Glomerular visceral epithelial cell (primary cell): ENCODE data around the gene HOMER2.
"Not testable (repeated sequence)": the region's sequence is repeated elsewhere in the genome, so short reads cannot be mapped to it uniquely, and the experiment has no call there.

Experiments used
- DNase-seq: peaks from one replicate; pipeline ENCODE4 v3.0.0-alpha.2; 2016; ENCODE audit errors: extremely low spot score

Gene HOMER2

DNA sequence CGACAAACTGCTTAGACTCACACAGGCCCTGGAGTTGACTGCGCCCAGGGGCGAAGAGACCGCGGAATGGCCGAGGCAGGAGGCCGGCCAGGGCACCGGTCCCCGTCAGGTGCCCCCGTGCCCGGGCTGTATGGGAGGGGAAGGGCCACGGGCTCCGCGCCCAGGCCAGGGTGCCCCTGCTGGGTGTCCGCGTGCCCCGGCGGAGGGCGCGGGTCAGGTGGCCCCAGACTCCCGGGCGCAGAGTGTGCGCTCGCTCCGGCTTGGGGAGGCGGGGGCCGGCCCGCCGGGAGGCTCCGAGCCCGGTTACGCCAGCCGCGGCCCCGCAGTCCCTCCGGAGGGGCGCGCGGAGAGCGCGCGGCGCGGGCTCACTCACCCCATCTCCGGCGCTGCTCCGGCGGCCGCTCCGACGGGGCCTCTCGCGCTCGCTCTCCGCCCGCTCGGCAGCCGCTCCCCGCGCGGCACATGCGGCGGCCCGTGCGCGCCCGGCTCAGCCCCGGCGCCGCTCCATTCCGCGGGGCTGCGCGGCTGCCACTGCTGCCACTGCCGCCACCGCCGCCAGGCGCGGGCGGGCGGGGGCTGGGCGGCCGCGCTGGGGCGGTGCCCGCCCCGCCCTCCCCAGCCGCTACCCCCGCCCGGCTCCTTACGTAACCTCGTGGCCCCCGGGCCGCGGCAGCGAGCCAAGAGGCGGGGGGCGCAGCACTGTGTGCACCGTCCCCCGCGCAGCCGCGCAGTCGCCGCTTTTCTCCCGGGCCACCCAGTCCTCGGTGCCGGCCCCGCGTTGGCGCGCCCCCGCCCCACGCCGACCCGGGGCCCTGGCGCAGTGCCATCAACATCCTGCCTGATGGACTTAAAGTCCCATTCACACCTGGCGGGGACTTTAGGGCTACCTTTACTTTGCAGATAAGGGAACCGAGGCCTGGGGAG, at the start of gene HOMER2:
Gene HOMER2, minus strand, starts transcription at position 563 of the 924 bp plus-strand sequence. Its CDS starts 185 bp downstream, at position 378.
- DNase-seq: peak; percentile 56

DNA sequence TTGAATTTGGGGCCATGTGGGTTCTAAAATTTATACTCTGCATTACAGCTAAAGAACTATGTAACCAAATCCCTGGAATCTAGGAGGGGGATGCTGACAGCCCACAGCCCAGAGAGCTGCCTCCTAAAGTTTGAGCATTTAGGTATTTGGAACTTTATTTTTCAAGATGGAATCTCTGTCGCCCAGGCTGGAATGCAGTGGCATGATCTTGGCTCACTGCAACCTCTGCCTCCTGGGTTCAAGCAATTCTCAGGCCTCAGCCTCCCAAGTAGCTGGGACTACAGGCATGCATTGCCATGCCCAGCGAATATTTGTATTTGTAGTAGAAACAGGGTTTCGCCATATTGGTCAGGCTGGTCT, 48.1 kb upstream of the HOMER2 start:
- not testable (repeated sequence) for DNase-seq

DNA sequence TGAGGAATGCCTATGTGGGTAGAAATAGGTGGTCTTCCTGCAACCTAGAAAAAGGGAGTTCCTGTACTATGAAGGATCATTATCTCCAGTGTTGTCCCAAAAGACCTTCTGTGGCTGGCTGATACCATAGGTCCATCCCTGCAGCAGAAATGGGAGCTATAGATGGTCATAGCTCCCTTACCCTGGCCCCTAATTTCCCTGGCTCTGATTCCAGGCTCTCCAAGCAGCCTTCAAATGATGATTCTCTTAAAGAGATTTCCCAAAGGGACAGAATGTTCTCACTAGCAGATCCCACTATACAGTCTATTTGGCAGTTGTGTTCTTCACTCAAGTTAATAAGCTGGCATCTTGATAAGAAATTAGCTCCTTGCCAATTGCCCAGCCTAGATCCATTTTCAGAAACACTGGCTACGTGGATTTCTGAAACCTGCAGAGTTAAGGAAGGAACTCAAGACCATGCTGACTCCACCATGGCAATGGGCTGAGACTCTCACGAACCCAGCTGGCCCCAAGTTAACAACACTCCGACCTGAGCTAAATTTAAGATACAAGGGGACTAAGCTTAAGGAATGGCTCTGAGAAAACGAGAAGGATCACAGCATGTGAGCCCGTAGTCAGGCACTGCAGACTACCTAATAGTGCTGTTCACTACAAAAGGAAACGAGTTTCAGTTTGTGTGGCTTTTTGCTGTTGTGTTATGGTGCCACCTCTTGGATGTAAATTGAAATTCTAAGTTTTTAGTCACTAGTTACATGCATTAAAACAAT, 47.6 kb upstream of the HOMER2 start:
- peak; percentile 65 for DNase-seq

DNA sequence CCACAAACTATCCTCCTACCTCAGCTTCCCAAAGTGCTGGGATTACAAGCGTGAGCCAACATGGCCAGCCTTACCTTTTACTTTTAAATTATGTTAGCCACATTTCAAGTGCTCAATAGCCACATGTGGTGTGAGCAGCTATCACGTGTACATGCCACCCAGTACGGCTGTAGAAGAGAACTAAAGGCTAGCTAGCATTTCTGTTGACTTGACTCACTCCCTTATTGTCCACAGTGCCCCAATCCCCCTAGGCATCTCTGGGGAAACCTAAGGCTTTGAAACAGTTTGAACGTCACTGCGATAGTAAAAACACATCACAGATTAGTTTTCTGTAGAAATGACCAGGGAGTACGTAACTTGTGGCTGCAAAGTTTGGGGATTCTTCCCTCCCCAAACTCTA, 46.9 kb upstream of the HOMER2 start:
- no peak for DNase-seq

DNA sequence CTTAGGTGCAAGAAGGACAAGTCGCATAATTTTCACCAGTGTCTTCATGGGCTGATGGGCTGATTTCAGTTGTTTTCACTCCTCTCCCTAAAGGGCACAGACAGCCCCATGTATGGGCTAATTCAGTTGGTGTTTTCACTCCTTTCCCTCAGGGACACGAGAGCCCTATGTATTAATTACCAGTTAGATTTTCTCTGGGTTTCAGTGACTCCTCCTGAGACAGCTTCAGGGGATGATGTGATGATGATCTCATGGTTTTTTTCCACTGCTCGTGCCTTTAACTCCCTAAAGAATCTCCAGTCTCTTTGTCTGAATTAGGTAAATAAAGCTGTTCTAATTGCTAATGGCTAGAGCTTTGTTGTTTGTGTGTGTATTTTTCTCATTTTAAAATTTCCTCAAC, 43.4 kb upstream of the HOMER2 start:
- no peak for DNase-seq

DNA sequence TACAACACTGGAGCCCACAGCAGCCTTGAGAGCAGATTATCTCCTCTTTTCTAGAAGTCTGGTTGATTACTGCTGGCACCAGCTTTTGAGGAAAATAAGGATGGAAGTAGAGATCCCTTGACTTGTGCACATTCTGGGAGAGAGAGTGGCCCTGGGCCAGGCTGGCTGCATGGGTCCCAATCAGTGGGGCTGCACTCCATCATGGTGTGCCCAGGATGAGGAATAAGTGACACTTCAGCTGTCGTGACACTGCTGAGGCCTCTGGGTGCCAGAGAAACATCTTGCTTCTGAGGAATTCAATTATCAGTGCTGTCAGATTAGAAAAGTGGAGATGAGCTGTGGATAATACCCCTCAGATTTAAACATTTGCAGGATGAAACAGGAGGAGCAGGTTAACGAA, 42.6 kb upstream of the HOMER2 start:
- no peak for DNase-seq

DNA sequence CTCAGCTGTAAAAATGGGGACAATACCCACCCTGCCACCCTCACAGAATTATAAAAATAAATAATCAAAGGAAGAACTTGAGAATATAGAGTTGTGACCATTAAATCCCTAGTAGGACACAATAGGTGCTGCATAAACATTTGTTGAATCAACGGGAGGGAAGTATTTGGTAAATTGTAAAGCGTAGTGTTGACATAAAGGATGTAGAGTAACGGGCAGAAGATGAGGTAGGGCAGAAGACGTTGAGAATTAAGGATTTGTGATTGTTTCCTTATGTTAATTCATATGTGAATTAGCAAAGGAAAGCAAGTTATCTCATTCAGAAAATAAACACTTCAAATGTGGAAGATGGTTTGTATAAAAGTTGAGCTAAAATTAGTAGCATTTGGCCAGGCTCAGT, 40.6 kb upstream of the HOMER2 start:
- DNase-seq: no peak

DNA sequence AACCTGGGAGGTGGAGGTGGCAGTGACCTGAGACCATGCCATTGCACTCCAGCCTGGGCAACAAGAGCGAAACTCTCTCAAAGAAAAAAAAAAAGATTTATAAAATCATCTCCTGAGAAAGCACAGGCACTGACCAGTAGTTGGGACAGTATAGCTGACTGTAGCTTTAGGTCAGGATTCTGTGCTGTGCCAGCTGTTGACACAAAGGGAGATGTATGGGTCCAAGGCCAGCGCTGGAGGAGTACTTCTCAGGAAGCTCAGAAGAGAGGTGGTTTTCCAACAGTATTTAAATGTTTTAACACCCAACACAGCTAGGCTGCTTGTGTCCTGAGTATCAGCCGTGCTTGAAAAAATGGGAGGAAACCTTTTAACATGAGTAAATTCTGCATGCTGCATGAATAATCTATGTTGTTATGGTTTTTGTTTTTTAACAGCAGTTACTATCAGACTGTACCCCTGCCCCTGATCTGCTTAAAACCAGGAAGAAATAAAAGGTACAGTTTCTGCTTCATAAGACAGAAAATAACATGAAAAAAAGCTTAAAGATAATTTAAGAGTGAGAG, 40.0 kb upstream of the HOMER2 start:
- DNase-seq: no peak

DNA sequence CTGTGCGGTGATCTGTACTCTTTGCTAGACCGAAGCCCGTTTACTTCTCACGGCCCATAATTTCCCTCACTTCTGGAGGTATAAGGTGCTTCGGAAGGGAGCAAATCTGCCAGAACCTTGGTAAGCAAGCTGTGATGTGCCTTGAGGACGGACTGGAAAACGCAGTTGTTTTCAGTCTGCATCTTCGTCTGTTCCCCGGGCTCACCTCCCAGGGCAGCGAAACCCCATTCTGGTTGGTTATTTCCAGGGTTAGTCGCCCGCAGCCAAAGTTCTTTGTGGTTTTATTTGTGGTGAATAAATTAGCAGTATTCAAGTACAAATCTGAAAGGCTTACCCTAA, 33.9 kb upstream of the HOMER2 start:
- no peak for DNase-seq

DNA sequence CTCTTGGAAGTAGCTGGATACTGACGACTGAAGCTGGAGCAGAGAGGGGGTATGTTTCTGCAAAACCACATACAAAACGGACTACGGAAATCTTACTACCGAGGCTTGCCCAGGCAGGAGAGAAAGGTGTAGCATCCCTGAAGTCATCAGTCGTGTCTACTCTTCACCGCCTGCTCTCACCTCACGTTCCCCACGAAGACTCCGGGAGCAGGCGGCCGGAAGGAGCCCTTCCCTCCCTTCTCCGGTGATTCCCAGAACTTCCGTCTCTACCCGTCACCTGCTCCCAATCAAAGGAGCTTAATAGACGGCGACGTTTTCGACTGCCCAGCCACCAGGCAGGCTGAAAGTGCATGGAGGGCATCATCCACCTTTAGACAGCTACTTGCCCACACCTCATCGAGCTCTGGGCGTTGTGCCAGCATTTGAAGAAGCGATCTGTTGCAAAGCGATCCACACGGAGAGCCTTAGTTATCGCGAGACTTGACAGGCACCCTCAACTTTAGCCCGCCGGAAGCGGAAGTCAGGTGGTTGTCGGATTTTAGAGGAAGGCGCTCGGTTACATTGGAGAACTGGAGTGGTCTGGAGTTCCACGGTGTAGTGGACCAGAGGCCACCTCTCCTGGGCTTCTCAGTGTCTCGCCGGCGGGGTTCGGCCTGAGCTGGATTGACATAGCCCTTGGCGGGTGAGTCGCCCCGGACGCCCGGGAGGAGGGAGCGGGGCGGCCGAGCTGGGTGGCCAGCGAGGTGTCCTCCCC, 33.3 kb upstream of the HOMER2 start, which contains the start of gene RAMAC:
Gene RAMAC, plus strand, starts transcription at position 523 of the 754 bp plus-strand sequence. CDS start 2,809 bp downstream, outside the sequence.
- DNase-seq: peak; percentile 97

DNA sequence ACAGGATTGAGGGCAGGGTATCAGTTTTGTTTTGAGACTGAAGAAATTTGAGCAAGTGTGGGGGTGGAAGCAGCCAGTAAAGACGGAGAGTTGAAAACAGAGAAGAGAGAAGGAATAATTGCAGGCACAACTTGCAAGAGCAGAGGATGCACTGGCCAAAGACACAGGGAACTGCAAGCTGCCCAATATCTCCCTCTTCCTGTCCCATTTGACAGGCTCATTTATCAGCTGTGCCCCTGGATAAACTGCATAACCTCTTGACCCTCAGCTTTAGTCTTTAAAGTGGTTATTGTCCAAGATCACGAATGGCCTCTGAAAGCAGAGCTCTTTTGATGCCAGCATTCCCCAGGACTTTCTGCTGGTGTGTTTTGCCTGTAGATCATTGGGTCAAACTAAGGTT, 28.5 kb upstream of the HOMER2 start:
- DNase-seq: no peak

DNA sequence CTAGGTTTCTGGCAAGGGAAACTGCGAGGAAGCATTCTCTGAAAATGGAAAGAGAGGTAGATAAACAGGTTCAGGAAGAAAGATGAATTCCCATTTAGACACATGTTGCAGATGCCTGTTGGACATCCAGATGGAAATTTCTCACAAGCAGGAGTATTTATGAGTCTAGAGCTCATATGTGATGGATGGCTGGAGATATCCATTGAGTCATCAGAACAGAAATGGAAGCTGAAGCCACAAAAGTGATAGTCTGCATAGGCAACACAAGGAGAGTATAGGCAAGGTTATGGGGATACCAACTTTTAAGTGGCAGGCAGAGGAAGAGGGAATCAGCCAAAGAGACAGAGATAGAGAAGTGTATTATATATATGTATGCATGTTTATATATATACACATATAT, 27.2 kb upstream of the HOMER2 start:
- peak; percentile 17 for DNase-seq

DNA sequence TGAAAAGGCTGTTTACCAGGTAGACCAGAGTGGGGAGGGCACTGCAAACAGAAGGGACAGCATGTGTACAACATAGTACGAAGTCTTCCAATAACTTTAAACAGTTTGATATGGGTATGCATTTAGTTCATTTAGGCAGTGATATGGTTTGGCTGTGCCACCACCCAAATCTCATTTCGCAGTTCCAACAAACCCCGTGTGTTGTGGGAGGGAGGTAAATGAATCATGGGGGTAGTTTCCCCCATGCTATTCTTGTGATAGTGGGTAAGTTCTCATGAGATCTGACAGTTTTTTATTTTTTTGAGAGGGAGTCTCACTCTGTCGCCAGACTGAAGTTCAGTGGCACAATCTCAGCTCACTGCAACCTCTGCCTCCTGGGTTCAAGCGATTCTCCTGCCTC, 25.9 kb upstream of the HOMER2 start:
- no peak for DNase-seq

DNA sequence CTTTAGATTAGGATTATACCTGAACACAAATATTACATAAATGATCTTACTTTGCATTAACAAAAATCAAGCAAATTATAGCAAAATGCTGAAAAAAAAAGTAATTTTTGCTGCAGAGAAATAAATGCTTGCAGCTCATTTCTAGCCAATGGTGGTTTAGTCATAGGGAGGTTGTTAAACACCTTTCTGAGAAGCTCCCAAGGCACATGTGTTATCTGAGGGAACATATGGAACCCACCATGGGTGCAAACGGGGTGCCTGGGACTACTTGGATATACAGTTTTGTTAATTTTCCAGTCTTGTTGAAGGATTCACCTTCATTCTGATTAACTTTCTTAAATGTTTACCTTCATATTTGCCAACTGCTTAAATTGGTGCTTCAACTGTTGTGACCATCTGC, 24.6 kb upstream of the HOMER2 start:
- no peak for DNase-seq

DNA sequence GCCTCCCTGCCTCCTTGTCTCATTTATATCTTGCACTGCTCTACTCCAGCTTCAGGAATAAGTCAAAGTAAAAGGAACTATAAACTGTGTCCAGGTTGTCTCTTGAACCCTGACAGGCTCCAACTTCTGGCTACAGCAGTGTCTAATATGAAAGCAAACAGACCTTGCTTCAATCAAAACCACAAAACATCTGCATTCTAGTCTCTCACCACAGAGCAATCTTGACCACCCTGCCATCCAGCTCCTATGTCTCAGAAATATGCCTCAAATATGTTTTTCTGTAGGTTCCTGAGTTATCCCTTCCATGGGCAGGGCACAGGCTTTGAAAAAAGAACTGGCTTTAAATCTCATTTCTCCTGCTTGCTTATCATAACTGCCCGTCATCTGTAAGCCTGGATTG, 20.5 kb upstream of the HOMER2 start:
- no peak for DNase-seq

DNA sequence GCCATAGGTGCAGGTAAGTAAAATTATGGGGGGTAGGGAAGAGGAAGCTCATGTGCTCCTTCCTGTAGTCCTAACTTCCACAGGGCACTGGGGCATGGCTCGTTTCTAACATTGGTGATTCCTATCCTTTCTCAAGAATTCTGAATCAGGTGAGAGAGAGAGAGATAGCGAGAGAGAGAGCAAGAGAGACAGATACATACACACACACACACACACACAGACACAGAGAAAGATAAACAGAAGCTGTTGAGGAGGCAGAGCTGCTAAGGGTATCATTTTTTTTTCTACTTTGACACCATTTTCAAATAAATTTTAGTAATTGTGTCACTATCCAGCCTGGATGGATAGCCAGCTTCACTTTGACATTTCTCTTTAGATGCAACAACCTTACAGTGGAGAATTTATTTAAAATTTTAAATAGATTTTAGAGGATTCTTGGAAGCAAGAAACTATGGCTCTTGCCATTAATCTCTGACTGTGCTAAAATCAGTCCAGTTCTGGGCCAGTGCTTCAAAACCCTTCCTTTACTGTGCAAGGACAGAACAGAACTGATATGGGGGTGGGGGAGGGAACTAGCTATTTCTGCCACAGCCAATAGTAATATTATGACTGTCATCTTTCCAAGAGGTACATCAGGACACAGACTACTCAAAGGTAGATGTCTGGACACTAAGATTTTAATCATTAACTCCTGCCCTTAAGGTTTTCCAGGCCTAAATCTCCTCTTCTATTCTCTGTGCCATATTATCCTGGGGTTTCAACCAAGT, 18.9 kb upstream of the HOMER2 start:
- no peak for DNase-seq

DNA sequence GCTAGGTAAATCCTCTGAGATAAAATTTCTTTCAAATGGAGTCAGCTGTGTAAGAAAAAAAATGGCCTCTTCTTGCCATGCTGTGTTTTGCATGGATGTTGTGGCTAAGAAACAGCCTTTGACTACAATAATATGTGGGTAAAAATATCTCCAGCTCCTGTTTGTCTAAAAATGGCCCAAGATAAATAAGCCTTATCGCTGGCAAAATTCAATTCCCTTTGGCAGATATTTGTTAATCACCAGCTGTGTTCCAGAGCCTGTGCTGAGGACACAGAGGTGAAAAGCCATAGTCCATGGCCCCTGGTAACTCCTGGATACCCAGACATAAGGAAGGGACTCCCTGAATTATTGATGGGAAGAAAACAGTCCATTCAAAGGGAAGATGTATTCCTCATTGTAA, 18.2 kb upstream of the HOMER2 start:
- DNase-seq: no peak

DNA sequence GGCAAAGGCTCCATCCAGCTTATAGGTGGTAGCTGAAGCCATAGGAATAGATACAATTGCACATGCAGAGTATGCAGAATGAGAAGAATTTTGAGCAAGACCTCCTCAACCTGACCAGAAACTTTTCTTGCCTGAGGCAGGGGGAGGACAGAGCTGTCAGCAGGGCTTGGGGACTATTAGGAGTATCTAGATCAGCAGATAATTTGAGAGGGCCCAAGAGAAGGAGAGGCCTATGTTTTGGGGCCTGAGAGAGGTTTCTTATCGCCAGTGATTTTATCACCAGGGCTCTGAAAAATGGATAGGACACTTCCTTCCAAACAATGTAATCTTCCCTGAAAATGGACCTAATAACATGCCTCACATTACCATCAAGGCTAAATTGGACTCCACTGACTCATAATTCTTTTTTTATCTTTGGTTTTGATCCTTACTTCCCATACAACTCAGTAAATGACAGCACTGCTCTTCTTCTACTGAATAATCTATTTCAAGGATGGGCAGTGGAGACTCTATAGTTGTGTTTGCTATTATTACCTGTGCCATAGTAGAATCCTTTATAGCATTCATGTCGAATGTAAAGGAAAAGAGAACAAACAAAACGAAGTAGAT, 17.7 kb upstream of the HOMER2 start:
- no peak for DNase-seq

DNA sequence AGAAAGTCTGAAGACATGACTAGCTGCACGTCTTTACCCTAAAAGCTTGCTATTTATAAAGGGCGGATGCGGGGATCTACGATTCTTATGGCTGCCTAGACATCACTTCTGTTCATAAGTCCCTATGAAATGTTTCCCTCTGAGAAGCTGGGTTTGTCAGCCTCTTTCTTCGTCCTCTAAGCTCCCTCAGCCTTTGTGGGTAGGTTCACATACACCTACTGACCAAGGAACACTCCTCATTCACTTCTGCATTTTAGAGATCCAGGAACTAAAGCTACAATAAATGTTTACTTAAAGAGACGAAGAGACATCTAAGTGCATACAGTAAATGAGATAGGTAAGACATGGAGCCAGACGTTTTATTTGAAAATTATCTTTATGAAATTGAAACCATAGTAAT, 16.8 kb upstream of the HOMER2 start:
- DNase-seq: no peak

DNA sequence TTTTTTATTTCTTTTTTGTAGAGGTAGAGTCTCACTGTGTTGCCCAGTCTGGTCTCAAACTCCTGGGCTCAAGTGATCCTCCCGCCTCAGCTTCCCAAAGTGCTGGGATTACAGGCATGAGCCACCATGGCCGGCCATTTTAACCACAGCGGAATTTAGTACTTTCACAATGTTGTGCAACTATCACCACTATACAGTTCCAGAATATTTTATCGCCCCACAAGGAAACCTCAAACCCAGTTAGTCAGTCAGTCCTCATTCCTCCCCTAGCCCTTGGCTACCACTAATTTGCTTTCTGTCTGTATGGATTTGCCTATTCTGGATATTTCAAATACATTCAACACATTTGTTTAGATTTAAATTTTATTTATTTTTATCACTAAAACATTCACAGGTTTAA, 15.5 kb upstream of the HOMER2 start:
- peak; percentile 38 for DNase-seq

DNA sequence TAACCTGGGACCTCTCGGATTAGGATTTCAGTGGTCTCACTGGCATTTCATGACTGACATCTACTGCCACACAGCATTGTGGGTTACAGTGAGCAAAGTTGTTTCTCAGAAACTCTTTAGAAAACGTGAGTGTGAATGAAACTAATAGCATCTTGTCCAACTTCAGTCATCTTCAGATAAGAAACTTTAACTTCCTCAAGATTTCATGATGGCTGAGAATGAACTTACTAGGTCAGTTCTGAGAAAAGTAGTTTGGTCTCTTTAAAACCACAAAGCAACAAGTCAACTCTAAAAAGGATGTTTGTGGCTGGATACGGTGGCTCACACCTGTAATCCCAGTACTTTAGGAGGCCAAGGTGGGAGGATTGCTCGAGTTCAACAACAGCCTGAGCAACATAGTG, 14.2 kb upstream of the HOMER2 start:
- DNase-seq: no peak
